ENCODE data around the gene PADI2. TPM values are rescaled to one million over a fixed set of nuclear protein-coding genes. Genes with fewer than 3 reads are reported as not detected.

The PADI2 gene
- polyA plus RNA-seq, 1 donor (not counting 4 experiments of a cell fraction or from before 2014, with no cell fraction given), result 0.13 TPM

GRCh38 chr1:17056551-17056950 lies 62.7 kb downstream of the PADI2 start:
- no peaks in the 10 kb centered on the region for H3K9me3 ChIP-seq (ENCODE audit: control insufficient read depth, low read depth, low read length)
- peaks cover 9% of the 10 kb centered on the region for H3K4me1 ChIP-seq (ENCODE audit: control insufficient read depth, extremely low read depth, insufficient read depth, low read length)
- FAIRE-seq (no peak), DNase-seq (ENCODE audit: low read depth, low spot score) (no peak)
- peaks cover 22% of the 10 kb centered on the region for H3K79me2 ChIP-seq (ENCODE audit: control insufficient read depth, insufficient read depth, low read length)
- no peaks in the 10 kb centered on the region for H3K36me3 ChIP-seq (ENCODE audit: control insufficient read depth in 2 of 2, extremely low read depth in 1 of 2, insufficient read depth in 2 of 2, low read length in 2 of 2)
- H3K27ac ChIP-seq (ENCODE audit: control insufficient read depth, insufficient read depth, low read length), result no peak overlapping the region
- no peak for TF ChIP-seq CTCF (optimal IDR thresholded peaks at IDR 0.05 in 1 of 3, IDR thresholded peaks at IDR 0.05 in 1 of 3, conservative IDR thresholded peaks at IDR 0.05 in 1 of 3; ENCODE audit: extremely low read depth in 1 of 3, insufficient read depth in 2 of 3, low read length in 3 of 3)
- no peak for TF ChIP-seq EZH2 (IDR thresholded peaks at IDR 0.05; ENCODE audit: low read length)
- no peak overlapping the region for H3K4me2 ChIP-seq (ENCODE audit: control insufficient read depth, extremely low read depth, insufficient read depth, low read depth, low read length)
- no peaks in the 10 kb centered on the region for H4K20me1 ChIP-seq (ENCODE audit: control insufficient read depth, extremely low read depth, insufficient read depth, low read length)
- dilution Hi-C loops (cut with MboI; ENCODE audit: extremely low pct_ligation_motif_present, low sequenced_read_pairs), result no loop called here
- H3K9ac ChIP-seq (ENCODE audit: control insufficient read depth, extremely low read depth, insufficient read depth, low read length), result no peak overlapping the region
- H3K27me3 ChIP-seq (ENCODE audit: control insufficient read depth, extremely low read depth, insufficient read depth, low read length), result no peaks in the 10 kb centered on the region
- H3K4me3 ChIP-seq (ENCODE audit: control insufficient read depth in 2 of 3, extremely low read depth in 1 of 3, insufficient read depth in 2 of 3, low read depth in 1 of 3, low read length in 3 of 3), result no peak overlapping the region
- no peak overlapping the region for H2AFZ ChIP-seq (ENCODE audit: control insufficient read depth, low read length)
- H3K9me1 ChIP-seq (ENCODE audit: control insufficient read depth, extremely low read depth, insufficient read depth, low read length), result no peaks in the 10 kb centered on the region

- dilution Hi-C loops (cut with MboI; ENCODE audit: extremely low pct_ligation_motif_present, low sequenced_read_pairs), result no loop called here
- Histone ChIP-seq H3K4me3 (ENCODE audit: control insufficient read depth in 2 of 3, extremely low read depth in 1 of 3, insufficient read depth in 2 of 3, low read depth in 1 of 3, low read length in 3 of 3) (no peak overlapping the region), H3K36me3 (ENCODE audit: control insufficient read depth in 2 of 2, extremely low read depth in 1 of 2, insufficient read depth in 2 of 2, low read length in 2 of 2) (peaks cover 0 to 5% of the 10 kb centered on the region in 2 experiments), H3K27me3 (ENCODE audit: control insufficient read depth, extremely low read depth, insufficient read depth, low read length) (no peaks in the 10 kb centered on the region), H4K20me1 (ENCODE audit: control insufficient read depth, extremely low read depth, insufficient read depth, low read length) (no peaks in the 10 kb centered on the region), H2AFZ (ENCODE audit: control insufficient read depth, low read length) (no peak overlapping the region), H3K4me2 (ENCODE audit: control insufficient read depth, extremely low read depth, insufficient read depth, low read depth, low read length) (no peak overlapping the region), H3K27ac (ENCODE audit: control insufficient read depth, insufficient read depth, low read length) (no peak overlapping the region), H3K79me2 (ENCODE audit: control insufficient read depth, insufficient read depth, low read length) (peaks cover 29% of the 10 kb centered on the region), H3K4me1 (ENCODE audit: control insufficient read depth, extremely low read depth, insufficient read depth, low read length) (peaks cover 9% of the 10 kb centered on the region), H3K9me3 (ENCODE audit: control insufficient read depth, low read depth, low read length) (no peaks in the 10 kb centered on the region), H3K9me1 (ENCODE audit: control insufficient read depth, extremely low read depth, insufficient read depth, low read length) (no peaks in the 10 kb centered on the region), H3K9ac (ENCODE audit: control insufficient read depth, extremely low read depth, insufficient read depth, low read length) (no peak overlapping the region)
- no peak for TF ChIP-seq EZH2 (IDR thresholded peaks at IDR 0.05; ENCODE audit: low read length)
- TF ChIP-seq CTCF (optimal IDR thresholded peaks at IDR 0.05 in 1 of 3, IDR thresholded peaks at IDR 0.05 in 1 of 3, conservative IDR thresholded peaks at IDR 0.05 in 1 of 3; ENCODE audit: extremely low read depth in 1 of 3, insufficient read depth in 2 of 3, low read length in 3 of 3), result no peak
- DNase-seq (ENCODE audit: low read depth, low spot score), result no peak
- FAIRE-seq, result no peak
Measured at GRCh38 chr1:17055801-17056200, 63.5 kb downstream of the PADI2 start.
